Right forelimb (tissue), 1 donor: ENCODE measurements around the gene PTPRF.
"Not testable (repeated sequence)": the region's sequence is repeated elsewhere in the genome, so short reads cannot be mapped to it uniquely, and the experiment has no call there.

ENCODE experiments used
- DNase-seq: peaks from one replicate; pipeline ENCODE4 v3.0.0-alpha.2; 2018

Gene PTPRF

GRCh38 chr1:43639976-43640794 is 109.5 kb downstream of the PTPRF start:
- DNase-seq, result no peak

- no peak for DNase-seq
These were observed 113.9 kb downstream of the PTPRF start for GRCh38 chr1:43644558-43644957.

- DNase-seq, result no peak
These were observed 114.8 kb downstream of the PTPRF start for GRCh38 chr1:43645461-43645860.

- DNase-seq, result not testable (repeated sequence)
These were observed 116.6 kb downstream of the PTPRF start for GRCh38 chr1:43647331-43647730.

DNA sequence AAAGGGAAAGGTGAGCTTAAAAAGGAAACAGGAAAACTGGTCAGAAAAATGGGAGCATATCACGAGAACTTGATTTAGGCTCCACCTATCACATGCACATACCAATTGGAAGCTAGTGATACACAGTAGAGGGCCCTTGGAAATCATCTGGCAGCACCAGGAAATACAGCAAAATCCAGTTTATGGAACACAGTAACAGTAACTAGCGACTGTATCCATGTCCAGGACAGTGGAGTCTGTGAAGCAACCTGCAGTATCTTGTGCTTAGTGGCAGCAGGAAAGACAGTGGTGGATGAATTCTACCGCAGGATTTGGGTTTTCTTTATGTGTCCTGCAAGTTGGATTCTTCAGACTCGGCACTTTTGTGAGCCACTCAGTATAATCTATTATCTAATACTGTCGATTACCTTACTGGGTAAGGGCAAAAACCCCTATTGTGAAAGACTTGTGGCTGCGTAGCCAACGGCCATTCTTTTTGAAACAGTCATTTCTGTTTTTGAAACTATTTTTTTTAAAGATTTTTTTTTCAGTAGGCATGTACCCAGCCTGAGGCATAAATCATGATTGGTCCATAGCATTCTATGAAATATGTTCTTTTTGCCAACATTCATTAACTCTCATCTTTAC is 117.7 kb downstream of the PTPRF start:
- DNase-seq, result no peak

DNA sequence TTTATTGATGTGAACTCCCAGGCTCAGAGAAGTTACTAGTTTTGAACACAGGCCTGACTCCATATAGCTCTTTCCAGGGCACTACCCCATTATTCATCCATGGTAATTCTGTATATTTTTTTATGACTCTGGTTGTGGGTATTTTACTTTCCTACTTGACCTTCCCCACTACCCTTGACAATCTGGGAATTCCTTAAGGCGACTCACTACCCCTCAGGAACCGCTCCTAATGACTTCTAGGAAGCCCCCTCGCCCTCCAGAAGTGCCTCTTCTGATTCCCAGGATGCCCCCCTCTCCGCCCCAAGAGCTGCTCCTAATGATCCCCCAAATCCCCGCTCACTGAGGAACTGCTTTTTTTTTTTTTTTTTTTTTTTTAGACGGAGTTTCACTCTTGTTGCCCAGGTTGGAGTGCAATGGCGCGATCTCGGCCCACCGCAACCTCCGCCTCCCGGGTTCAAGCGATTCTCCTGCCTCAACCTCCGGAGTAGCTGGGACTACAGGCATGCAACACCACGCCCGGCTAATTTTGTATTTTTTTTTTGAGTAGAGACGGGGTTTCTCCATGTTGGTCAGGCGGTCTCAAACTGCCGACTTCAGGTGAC is 118.3 kb downstream of the PTPRF start:
- DNase-seq, result no peak

- DNase-seq, result peak; percentile 94
These were observed 119.8 kb downstream of the PTPRF start for GRCh38 chr1:43650310-43651085.

- DNase-seq, result no peak
These were observed 120.5 kb downstream of the PTPRF start for GRCh38 chr1:43651188-43651587.

DNA sequence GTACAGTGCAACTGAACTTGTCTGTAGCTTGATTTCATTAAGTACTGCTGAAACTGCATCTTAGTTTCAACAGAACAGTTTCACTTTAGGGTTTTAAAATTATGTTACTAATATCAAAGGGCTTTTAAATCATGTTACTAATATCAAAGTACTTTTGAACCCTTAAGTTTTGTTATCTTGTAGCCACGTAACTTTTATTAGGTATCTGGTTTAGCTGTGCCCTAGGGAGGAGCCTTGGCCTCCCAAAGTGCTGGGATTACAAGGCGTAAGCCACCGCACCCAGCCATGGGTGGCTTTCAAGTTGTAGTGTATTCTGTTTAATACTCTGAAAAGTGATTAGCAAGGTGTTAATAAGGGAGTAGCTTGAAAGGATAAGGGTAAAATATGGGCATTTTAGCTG is 121.2 kb downstream of the PTPRF start:
- no peak for DNase-seq

- no peak for DNase-seq
These were observed 122.7 kb downstream of the PTPRF start for GRCh38 chr1:43653339-43653738.

GRCh38 chr1:43653893-43654292 is 123.2 kb downstream of the PTPRF start:
- no peak for DNase-seq

DNA sequence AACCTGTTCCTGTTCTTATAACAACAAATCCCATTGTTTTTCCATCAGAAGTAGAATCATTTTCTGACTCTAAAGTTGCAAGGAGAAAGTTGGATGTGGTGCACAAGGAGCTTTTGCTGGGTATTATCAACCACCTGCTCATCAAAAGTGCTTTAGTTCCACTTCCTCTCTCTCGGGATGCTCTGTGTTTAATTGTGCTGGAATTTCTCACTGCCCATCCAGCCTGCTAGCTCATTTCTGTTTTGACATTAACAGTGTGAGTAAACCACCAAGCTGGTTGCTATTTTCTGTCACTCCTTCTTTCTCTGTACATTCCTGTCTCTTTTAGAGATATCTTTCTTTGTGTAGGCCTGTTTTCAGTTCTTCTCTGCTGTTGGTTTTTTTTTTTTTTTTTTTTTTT is 125.3 kb downstream of the PTPRF start:
- DNase-seq, result no peak

DNA sequence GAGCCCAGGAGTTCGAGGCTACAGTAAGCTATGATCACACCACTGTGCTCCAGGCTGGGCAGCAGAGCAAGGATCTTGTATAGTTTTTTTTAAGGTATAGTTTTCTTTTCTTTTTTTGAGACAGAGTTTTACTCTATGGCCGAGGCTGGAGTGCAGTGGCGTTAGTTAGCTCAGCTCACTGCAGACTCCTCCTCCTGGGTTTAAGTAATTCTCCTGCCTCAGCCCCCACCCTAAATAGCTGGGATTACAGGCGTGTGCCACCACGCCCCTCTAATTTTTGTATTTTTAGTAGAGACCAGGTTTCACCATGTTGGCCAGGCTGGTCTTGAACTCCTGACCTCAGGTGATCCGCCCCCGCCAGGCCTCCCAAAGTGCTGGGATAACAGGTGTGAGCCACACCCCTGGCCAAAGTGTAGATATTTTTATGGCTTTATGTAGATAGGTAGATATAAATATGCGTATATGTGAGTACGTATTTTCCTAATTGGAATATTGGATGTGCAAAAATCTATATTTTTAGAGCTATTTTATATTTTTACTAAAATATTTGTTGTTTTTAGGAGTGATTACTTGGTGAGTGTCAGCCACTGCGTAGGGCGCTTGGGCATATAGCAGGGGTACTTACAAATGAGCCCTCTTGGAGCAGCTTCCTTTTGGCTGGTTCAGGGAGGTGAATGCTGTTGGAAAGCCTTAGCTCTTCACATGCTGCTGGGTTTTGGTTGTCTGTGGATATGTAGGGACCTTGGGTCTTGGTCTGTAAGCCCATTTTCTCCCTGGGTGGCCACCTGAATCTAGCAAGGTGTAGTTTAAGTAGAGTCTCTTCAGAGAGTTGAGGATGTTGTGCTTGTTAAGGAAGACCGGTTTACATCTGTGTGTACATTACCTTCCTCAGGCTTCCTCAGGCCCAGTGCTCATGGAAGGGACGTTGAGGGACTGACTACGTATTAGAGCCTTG is 128.8 kb downstream of the PTPRF start:
- no peak for DNase-seq

DNA sequence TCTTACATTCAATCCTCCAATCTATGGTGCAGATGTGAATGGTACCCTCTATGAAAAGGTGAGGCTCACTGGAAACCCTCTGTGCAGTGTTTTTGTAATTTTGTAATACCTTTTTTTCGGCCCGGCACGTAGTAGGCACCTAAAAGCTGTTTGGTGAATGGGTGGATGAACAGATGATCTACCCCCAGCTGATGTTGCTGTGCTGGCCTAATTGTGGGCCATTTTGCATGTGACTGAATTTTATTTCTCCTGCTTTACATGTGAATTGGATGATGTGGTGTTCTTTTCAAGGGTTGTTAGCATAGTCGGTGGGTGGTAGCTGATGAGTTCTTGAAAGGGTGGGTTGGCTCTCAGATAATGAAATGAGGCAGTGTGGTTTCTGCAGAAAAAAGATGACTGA is 129.7 kb downstream of the PTPRF start:
- DNase-seq, result no peak

DNA sequence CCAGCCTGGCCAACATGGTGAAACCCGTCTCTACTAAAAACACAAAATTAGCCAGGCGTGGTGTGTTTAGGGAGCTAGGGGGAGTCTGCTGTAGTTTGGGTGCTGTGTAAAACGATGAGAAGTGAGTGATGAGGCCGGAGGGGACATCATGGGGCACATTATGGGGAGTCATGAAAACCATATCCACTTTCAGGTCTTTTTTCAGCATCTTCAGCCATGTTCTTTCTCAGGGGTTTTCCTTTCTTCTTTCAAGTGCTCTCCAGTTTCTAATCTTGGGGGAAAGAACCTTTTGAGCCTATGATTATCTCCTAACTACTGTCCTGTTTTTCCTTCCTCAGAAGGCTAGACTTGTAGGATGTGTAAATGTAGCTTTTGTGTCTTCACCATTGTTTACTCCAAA is 133.7 kb downstream of the PTPRF start:
- DNase-seq, result no peak

GRCh38 chr1:43666608-43667007 is 135.9 kb downstream of the PTPRF start:
- no peak for DNase-seq

DNA sequence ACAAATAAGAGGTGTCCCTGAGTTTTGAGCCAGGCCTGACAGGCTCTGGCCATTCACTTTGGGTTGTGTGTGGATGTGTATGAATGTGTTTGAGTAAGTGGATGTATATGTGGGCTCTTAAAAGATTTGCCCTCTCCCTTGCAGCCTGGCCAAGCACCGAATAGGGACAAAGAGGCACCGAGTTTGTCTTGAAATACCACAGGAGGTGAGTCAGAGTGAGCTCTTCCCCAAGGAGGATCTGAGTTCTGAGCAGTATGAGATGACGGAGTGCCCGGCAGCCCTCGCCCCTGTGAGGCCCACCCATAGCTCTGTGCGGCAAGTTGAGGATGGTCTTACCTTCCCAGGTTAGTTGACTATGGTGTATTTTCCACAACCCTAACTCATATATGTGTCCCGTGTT is 138.3 kb downstream of the PTPRF start:
- DNase-seq, result no peak

- DNase-seq, result no peak
These were observed 139.2 kb downstream of the PTPRF start for GRCh38 chr1:43669878-43670277.

DNA sequence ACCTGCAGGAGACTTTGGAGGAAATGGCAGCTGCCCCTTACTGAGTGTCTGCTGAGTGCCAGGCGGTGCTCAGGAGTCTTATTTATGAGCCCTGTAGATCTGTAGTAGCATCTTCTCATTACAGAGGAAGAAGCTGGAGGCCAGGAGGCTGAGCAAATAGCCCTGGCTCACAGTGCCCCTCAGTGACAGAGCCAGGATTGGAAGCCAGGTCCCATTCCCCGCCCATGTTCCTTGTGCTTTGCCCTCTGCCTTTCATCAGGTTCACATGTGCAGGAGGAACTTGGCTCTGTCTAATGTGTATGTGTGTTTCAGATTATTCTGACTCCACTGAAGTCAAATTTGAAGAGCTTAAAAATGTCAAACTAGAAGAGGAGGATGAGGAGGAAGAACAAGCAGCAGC is 140.5 kb downstream of the PTPRF start:
- no peak for DNase-seq

DNA sequence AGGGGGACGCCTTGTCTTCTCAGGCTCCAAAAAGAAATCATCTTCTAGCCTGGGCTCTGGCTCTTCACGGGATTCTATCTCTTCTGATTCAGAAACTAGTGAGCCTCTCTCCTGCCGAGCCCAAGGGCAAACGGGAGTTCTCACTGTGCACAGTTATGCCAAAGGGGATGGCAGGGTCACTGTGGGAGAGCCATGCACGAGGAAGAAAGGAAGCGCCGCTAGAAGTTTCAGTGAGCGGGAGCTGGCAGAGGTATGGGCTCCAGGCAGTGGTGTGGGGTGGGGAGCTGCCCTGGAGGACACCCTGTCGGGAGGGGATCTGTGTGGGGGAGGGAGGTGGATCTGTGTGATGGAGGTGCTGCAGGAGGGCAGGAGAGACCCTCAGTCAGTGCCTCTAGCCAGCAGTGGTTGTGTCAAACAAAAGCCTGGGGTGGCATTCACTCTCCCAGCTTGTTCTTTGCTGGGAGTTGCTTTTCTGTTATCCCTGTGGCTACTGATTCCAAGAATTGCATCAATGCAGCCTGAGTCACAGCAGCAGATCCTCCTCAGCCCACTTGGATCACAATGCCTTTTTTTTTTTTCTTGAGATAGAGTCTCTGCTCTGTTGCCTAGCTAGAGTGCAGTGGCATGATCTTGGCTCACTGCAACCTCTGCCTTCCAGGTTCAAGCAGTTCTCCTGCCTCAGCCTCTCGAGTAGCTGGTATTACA is 141.1 kb downstream of the PTPRF start:
- no peak for DNase-seq

DNA sequence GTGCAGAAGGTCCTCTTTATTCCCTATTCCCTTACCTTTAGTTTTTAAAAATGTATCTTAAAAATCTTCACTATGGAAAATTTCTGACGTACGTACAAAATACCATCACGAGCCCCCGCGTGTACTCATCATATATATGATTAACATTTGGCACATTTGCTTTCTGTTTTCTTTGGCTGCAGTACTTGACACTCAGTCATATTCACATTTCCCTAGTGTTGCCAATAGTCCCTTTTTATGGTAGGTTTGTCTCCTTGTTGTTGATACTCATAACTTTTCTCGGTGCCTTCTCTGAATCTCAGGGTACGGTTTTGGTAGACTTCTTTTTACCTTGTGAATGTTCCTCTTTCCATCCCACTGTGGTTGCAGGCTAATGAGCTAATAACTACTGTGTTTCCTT is 142.6 kb downstream of the PTPRF start:
- DNase-seq, result no peak
